IPS-NIHi7 (cell line): Measurements from ENCODE around the gene CSK.

Source experiments
- DNase-seq: peaks from one replicate; pipeline ENCODE4 v3.0.0; 2012; ENCODE audit warnings: mixed read lengths; ENCODE audit errors: extremely low spot score

The CSK gene

DNA sequence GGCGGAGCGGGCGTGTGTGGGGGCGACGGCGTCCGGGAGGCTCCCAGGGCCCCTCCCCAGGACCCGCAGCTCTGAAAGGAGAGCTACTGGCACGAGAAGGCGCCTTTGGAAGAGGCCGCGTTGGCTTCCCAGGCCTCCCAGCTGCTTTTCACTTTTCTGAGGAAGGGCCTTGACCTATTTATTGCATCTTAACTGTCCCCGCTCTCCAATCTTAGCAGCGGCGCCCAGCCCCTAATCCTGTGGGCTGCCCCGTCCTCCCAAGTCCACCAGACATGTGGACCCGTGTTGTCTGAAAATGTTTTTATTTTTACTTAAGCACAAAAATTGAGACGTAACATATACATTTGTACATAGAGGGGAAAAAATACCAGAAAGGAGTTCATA lies 61.6 kb downstream of the CSK start:
- DNase-seq: no peak

- no peak for DNase-seq
Measured at GRCh38 chr15:74843891-74844299, 62.0 kb downstream of the CSK start.

DNA sequence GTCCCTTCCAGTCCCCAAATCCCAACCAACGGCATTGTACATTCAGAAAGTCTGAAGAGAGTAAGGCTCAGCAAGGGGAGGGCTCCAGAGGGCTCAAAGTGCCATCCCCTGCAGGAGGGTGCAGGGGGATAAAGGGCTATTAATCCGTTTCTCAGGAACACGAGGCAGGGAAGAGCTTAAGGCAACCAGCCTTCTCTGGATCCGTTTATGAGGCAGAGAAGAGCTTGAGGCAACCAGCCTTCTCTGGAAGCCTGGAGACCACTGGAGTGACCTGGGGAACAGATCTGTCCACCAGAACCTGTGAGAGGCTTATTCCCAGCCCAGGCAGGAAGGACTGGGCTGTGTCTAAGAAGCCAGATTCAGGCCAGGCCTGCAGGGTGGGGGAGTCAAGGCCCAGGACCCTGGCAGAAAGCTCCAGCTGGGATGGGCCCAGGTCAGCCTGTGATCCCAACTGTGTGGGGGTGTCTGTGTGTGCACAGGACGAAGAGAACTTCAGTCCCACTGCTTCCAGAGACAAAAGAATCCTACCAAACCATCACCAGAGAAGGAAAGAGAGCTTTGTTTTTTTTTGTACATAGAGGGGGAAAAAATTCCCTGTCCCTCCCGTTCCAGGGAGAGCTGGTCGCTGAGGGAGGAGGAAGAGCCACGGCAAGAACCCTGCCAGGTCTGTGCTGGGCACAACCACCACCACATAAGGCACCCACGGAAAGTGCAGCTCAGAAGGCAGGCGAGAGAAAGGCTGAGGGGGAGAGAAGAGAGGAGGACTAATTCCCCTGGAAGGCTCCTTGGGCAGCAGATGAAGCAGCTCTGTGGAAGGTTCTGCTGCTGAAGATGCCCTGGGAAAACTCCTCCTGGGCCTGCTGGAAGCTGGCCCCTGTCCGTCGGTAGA lies 62.7 kb downstream of the CSK start:
- DNase-seq: no peak

GRCh38 chr15:74845208-74845568 lies 63.3 kb downstream of the CSK start:
- no peak for DNase-seq

- no peak for DNase-seq
Measured at GRCh38 chr15:74845581-74845980, 63.7 kb downstream of the CSK start.

DNA sequence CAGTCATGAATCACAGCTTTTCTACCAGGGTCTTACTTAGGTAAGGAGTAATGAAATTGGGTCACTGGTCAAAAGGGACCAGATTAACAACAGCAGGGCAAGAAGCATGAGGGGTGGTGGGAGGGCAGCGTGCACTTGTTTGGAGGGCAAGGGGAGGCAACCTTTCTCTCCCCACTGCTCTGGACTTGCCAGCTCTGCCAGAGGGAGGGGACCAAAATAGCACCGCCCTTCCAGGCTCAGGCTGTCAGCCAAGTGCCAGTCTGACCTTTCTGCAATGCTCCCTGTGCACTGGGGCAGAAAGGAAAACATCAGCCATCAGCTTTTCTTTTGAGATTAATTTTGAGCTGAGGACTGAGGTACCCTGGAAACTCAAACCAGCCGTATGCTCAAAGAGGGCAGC lies 65.6 kb downstream of the CSK start:
- no peak for DNase-seq

- no peak for DNase-seq
Measured at GRCh38 chr15:74850393-74850792, 68.5 kb downstream of the CSK start.

- no peak for DNase-seq
Measured at GRCh38 chr15:74851960-74852359, 70.1 kb downstream of the CSK start.
